Spleen (tissue), 11 donors: ENCODE results near the gene BTAF1. TPM values are rescaled to one million over a fixed set of nuclear protein-coding genes. Genes with fewer than 3 reads are reported as not detected.

Experiments used
- DNase-seq: peaks from one replicate; pipeline ENCODE4 v3.0.0-alpha.2; 2020
- H3K27ac ChIP-seq, 8 donors: fragments of 200-600 bp; sonication (generic) in 7 of 8; 1 replicate in 4 of 8; 2 replicates in 4 of 8; pipeline versions ENCODE4 v1.5.0 to v1.8.0; 2016 to 2021; ENCODE audit warnings: inconsistent platforms in 4 of 8, mild to moderate bottlenecking in 4 of 8, moderate library complexity in 1 of 8
- H3K27me3 ChIP-seq, 7 donors: fragments of 200-600 bp; sonication (generic) in 6 of 7; replicated peaks in 1 of 7; 1 replicate in 4 of 7; 2 replicates in 3 of 7; pipeline versions ENCODE4 v1.5.0 to v1.8.0; 2016 to 2021; ENCODE audit warnings: inconsistent platforms in 3 of 7, mild to moderate bottlenecking in 1 of 7
- H3K36me3 ChIP-seq, 6 donors: fragments of 200-600 bp; sonication (generic) in 5 of 6; 1 replicate in 4 of 6; 2 replicates in 2 of 6; pipeline versions ENCODE4 v1.5.0 to v1.8.0; 2016 to 2021; ENCODE audit warnings: inconsistent platforms in 2 of 6
- H3K4me1 ChIP-seq, 6 donors: fragments of 200-600 bp; sonication (generic) in 5 of 6; 1 replicate in 3 of 6; 2 replicates in 3 of 6; pipeline versions ENCODE4 v1.5.0 to v1.8.0; 2016 to 2021; ENCODE audit warnings: inconsistent platforms in 3 of 6
- H3K4me3 ChIP-seq, 8 donors: fragments of 200-600 bp; sonication (generic) in 7 of 8; 1 replicate in 4 of 8; 2 replicates in 4 of 8; pipeline versions ENCODE4 v1.5.0 to v1.8.0; 2016 to 2021; ENCODE audit warnings: inconsistent platforms in 4 of 8, mild to moderate bottlenecking in 4 of 8, moderate library complexity in 2 of 8
- H3K9me3 ChIP-seq, 8 donors: fragments of 200-600 bp; sonication (generic) in 7 of 8; 1 replicate in 4 of 8; 2 replicates in 4 of 8; pipeline versions ENCODE4 v1.5.0 to v1.8.0; 2016 to 2021; ENCODE audit warnings: inconsistent platforms in 4 of 8
- CTCF ChIP-seq, 11 experiments: fragments of 200-600 bp in 7 of 11; fragments of 450-650 bp in 4 of 11; sonication (generic) in 4 of 11; IDR thresholded peaks in 8 of 11; conservative IDR thresholded peaks in 3 of 11; 1 replicate in 7 of 11; 2 replicates in 4 of 11; pipeline versions ENCODE4 v1.4.0 to v1.8.0; 2016 to 2021; ENCODE audit warnings: antibody characterized with exemption in 11 of 11, inconsistent platforms in 4 of 11, mild to moderate bottlenecking in 1 of 11
- POLR2A ChIP-seq, 3 donors: fragments of 450-650 bp; IDR thresholded peaks; one replicate each; pipeline ENCODE4 v1.5.1; 2017; ENCODE audit warnings: antibody characterized with exemption in 3 of 3, mild to moderate bottlenecking in 1 of 3
- POLR2AphosphoS5 ChIP-seq, 3 donors: sonication (generic); formaldehyde crosslinking; IDR thresholded peaks; one replicate each; pipeline ENCODE4 v1.5.1; 2017; ENCODE audit warnings: antibody characterized with exemption in 3 of 3
- WGBS, 5 donors: extraction: QIAGEN DNeasy Blood & Tissue Kit in 3 of 5; methylation state at CpG; one replicate each; pipeline versions ENCODE4 v1.1.5 to v1.1.7; 2013 to 2018; 5-methylcytosine and 5-hydroxymethylcytosine counted together
- intact Hi-C: fragments of 100-400 bp; cut with DNase I; formaldehyde crosslinking; loops from one replicate; pipeline ENCODE4 v1.15.0; 2023; ENCODE audit warnings: low total_unique reads
- polyA plus RNA-seq, 3 donors: library from polyadenylated mRNA; stranded (reverse); fragments of 200-250 nt; gene quantifications; one replicate each; pipeline ENCODE4 v1.2.1, GENCODE V29; 2013
- total RNA-seq, 7 donors: library from RNA; depleted of rRNA in 3 of 7; stranded (reverse); fragments of >200 nt in 3 of 7; fragmentation: NEBNext Ultra II Directional in 4 of 7; extraction: Animal tissue kit (Norgen Biotek cat#: 25700) in 4 of 7; gene quantifications; one replicate each; pipeline versions ENCODE4 v1.1.0 to v1.2.1, GENCODE V29; 2016 to 2021
- donor health status: healthy with polysubstance abuse.
- donor health status: DM: no; HTN: no; CAD: no; lungs with moderate emphysema.
- donor health status: DM: no; HTN: no; CAD: no.
- donor health status: Bipolar disorder and iron deficiency.
- donor health status: healthy.
- donor health status: DM: no; HTN: no; CAD: no.
- donor health status: DM: yes; HTN: yes; CAD: no.

Gene BTAF1
- total and polyA plus RNA-seq, 10 donors: 8.8 to 69.2 (median 50.2) TPM

GRCh38 chr10:91885362-91886079, 38.0 kb upstream of the BTAF1 start:
- H3K4me1 ChIP-seq: peaks cover 8 to 20% (median 13%) of the 10 kb centered on the region in 6 donors
- TF ChIP-seq CTCF (IDR thresholded peaks at IDR 0.05 in 8 of 11, conservative IDR thresholded peaks at IDR 0.05 in 3 of 11) (no peak), POLR2A (IDR thresholded peaks at IDR 0.05) (no peak), POLR2AphosphoS5 (IDR thresholded peaks at IDR 0.05) (no peak)
- DNase-seq: no peak
- intact Hi-C loops: no loop called here
- no peak overlapping the region for H3K4me3 ChIP-seq
- no peak overlapping the region for H3K27ac ChIP-seq
- H3K36me3 ChIP-seq: no peaks in the 10 kb centered on the region
- H3K9me3 ChIP-seq: peaks cover 0 to 7% (median 2%) of the 10 kb centered on the region in 8 donors
- WGBS, 5 donors: 96 to 100% (median 98%) methylated on average over 9 of the region's 9 CpGs
- peaks cover 0 to 38% (median 9%) of the 10 kb centered on the region in 7 donors for H3K27me3 ChIP-seq

- 21 to 29% (median 21%) methylated on average over 6 of the region's 6 CpGs for WGBS, 5 donors
- Histone ChIP-seq H3K4me1 (peaks cover 8 to 20% (median 13%) of the 10 kb centered on the region in 6 donors), H3K36me3 (no peaks in the 10 kb centered on the region), H3K27me3 (peaks cover 0 to 38% (median 9%) of the 10 kb centered on the region in 7 donors), H3K27ac (no peak overlapping the region), H3K4me3 (peak overlapping the region; percentile 32 to 71 (median 50)), H3K9me3 (peaks cover 0 to 2% (median 0%) of the 10 kb centered on the region in 8 donors)
- intact Hi-C loops: no loop called here
- no peak for DNase-seq
- TF ChIP-seq CTCF (IDR thresholded peaks at IDR 0.05 in 8 of 11, conservative IDR thresholded peaks at IDR 0.05 in 3 of 11): no peak
- no peak for TF ChIP-seq POLR2A (IDR thresholded peaks at IDR 0.05)
- TF ChIP-seq POLR2AphosphoS5 (IDR thresholded peaks at IDR 0.05): no peak
Observed at GRCh38 chr10:91886954-91887271, 36.7 kb upstream of the BTAF1 start.

- H3K27me3 ChIP-seq: peaks cover 0 to 38% (median 9%) of the 10 kb centered on the region in 7 donors
- intact Hi-C loops: no loop called here
- no peaks in the 10 kb centered on the region for H3K9me3 ChIP-seq
- H3K4me3 ChIP-seq: peak overlapping the region; percentile 32 to 71 (median 50)
- TF ChIP-seq POLR2AphosphoS5 (IDR thresholded peaks at IDR 0.05) (peak in 1 of 3 donors; percentile 48), CTCF (IDR thresholded peaks at IDR 0.05 in 8 of 11, conservative IDR thresholded peaks at IDR 0.05 in 3 of 11) (no peak)
- peak; percentile 78 for DNase-seq
- WGBS, 5 donors: 0 to 3% (median 1%) methylated on average over 31 to 59 of the region's 59 CpGs
- no peaks in the 10 kb centered on the region for H3K36me3 ChIP-seq
- H3K4me1 ChIP-seq: peaks cover 8 to 20% (median 13%) of the 10 kb centered on the region in 6 donors
- H3K27ac ChIP-seq: no peak overlapping the region
Observed at GRCh38 chr10:91887272-91888076, 36.1 kb upstream of the BTAF1 start.
